HPDE6-E6E7 (cell line): ENCODE measurements around the gene TMEM182.

Experiments used
- DNase-seq: peaks from one replicate; pipeline ENCODE4 v3.0.0; 2011; ENCODE audit warnings: missing footprints; ENCODE audit errors: extremely low spot score

Gene TMEM182

DNA sequence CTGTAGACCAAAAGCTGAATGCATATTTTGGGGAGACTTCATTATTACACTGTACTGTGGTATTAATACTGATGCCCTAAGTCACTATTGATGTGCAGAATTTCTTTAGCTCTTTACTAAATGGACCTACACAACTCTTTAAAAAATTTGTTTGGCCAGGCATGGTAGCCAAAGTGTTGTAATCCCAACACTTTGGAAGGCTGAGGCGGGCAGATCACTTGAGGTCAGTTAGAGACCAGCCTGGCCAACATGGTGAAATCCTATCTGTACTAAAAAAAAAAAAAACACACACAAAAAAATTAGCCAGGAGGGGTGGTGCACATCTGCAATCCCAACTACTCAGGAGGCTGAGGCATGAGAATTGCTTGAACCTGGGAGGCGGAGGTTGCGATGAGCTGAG is 6.4 kb downstream of the TMEM182 start:
- no peak for DNase-seq

GRCh38 chr2:102768892-102769291 is 7.1 kb downstream of the TMEM182 start:
- DNase-seq = no peak

DNA sequence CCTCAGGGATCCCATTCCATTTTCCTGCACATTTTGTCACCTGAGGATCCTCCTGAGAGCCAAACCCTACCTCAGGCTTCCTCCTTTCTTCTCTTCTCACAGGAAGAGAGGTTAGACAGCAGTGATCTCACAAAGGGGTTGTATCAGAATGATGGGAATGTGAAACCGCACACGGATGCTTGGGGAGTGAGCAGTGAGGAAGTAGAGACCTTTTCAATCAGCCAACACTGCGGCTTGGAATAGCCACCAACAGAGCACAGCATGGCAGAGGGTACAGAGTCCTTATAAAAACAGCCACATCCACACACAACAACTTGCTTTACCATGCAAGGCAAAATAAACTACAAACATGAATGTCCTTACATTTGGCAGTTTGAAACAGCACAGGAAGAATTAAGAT is 8.7 kb downstream of the TMEM182 start:
- no peak for DNase-seq

DNA sequence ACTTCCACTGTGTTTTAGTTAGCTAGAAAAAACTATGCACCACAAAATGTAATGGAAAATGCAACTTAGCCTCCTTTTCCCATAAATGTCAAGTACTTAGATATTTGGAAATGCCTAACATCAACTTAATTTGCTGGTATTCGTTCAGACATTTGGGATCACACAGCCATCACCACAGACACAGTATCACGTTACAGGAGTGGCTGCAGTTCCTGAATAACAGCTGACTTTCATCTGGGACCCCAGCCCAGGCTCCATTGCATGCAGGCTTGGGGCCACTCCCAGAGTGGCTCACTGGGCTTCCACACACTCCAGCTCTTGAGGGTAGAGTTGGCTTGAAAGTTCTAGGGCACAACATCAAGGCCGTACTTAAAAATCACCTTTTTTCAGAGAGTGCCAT is 9.3 kb downstream of the TMEM182 start:
- DNase-seq = no peak

DNA sequence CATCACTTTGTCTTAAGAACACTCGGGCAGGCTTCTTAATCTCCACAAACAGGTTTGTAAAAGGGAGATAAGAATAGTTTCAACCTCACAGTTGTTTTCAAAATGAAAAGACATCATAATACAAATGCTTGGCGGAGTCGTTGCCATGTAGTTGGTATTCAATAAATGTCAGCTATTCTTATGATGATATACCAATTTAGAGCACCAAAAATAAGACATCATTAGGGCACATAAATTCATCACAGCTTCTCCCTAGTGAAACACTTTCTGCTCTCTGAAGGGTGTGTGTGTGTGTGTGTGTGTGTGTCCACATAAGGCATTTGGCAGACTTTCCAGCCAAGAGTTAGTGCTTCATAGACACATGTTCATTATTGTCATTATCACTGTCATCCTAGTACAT is 10.8 kb downstream of the TMEM182 start:
- no peak for DNase-seq

- no peak for DNase-seq
Measured at GRCh38 chr2:102773149-102773705, 11.4 kb downstream of the TMEM182 start.

DNA sequence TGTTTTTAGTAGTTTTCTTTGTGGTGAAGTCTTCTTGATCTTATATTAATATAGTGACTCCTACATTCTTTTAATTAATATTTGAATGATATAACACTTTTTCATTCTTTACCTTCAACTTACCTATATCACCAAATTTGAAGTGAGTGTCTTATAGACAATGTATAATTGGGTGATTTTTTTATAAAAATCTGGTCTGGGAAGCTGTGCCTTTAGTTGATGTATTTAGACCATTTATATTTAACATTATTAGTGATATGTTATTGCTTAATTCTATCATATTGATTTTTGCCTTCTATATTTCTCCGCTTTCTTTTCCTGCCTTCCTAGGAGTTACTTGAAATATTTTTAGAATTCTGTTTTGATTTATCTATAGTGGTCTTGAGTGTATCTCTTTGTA is 16.4 kb downstream of the TMEM182 start:
- DNase-seq = no peak

GRCh38 chr2:102780467-102780866 is 18.6 kb downstream of the TMEM182 start:
- no peak for DNase-seq

GRCh38 chr2:102782187-102782586 is 20.4 kb downstream of the TMEM182 start:
- DNase-seq = no peak

GRCh38 chr2:102782933-102783332 is 21.1 kb downstream of the TMEM182 start:
- DNase-seq = no peak

GRCh38 chr2:102783506-102784183 is 21.8 kb downstream of the TMEM182 start:
- no peak for DNase-seq

DNA sequence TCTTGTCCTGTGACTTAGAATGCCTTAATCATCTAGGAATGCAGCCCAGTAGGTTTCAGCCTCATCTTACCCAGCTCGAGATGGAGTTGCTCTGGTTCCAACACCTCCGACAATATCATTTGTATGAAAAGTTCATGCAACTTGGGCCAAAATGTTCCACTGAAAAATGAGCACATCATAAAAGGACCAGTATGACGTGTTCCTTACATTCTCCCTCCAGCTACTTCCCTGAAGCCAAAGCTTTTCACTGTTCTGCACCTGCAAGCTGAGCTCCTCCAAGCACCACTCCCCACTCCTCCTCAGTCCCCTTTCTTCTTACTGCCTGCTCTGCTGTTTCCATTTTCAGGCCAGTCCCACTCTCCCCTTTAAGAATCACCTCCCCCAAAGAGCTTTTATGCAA is 23.1 kb downstream of the TMEM182 start:
- no peak for DNase-seq

DNA sequence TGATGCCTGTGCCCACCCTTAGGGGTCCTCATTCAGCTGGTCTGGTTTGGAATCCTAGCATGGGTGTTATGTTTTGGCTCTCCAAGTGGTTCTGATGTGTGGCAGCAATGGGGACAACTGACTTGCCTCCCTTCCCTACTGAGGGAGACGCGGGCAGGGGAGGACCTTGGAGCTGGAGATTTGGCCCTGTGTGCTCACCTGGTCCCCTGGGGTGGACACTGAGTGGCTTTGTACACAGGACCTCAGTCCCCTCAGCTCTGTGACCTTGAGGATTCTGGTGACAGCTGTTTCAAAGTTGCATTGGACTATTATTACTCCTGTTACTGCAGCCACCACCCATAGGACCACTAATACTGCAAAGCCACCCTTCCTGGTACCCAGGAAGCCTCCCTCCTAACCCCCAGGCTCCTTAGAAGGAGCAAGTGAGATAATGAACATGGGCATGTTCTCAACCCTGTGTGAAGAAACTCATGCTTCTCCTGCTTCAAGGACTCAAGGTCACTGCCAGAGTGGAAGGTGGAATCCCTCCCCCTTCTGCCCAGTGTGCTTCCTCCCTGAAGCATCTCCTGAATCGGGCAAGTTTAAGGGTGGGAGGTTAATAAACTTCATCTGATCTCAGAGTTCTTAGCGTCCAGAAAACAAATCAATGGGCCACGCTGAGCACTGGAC is 26.5 kb downstream of the TMEM182 start:
- DNase-seq = no peak

DNA sequence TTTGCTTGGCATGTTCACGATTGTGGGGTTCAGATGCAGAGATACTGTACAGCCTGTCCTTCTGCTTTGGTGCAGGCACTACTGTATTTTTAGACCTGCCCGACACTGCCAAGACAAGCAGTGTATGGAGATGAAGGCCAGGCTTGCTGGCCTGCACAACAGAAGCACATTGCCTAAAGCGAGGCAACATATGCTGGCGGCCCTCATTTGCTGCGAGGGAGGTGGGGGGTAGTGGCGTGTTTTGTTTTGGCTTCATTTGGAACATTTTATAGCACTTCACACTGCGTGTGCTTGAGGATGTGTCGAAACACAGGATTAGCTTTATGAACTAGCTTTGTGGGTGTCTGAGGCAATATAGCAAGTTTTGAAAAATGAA is 27.0 kb downstream of the TMEM182 start:
- DNase-seq = no peak

DNA sequence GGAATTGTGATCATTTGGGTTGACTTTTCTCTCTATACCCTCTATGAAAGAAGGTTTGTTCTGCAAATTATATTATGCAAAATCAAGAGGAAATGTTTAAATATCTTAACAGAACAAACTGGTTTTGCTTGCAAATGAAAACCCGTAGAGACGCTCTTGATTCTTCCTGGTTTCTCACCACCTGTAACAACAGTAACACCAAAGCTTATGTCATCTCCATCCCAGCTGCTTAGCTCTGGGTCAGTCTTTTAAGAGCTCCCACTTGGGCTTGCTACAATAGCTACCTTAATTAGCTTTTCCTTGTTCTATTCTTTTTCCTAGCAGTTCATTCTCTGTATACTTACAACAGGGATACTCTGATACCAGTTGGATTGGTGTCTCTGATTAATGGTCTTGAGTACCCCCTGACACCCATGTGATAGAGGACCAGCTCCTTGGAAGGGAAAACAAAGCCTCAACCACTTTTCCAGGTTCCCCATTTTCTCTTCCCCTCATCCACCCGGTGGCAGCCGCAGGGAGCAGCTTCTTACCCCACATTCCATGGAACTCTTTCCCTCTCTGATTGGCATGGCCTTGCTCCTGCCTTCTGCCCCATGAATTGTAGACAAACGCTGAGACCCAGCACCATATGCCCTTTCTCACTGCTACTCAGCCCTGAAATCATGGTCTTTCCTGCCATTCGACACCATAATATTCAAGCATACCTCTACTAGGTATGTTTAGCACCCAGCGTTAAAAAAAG is 27.7 kb downstream of the TMEM182 start:
- DNase-seq = no peak

DNA sequence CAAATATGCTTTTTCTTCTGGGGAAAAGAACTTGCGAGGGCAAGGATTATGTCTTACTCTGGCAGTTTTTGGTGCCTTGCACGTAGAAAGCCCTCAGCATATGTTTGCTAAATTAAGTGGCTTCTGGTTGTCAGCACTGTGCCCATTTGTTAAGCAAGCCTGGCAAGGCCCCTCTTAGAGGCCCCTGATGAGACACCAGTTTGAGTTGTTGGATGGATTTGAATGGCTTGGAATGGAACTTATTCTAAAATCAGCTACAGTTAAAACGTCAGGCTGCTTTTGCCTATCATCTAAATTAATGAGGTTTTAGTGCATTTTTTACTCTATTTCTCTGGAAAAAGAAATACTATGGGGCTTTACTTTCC is 28.2 kb downstream of the TMEM182 start:
- DNase-seq = no peak

DNA sequence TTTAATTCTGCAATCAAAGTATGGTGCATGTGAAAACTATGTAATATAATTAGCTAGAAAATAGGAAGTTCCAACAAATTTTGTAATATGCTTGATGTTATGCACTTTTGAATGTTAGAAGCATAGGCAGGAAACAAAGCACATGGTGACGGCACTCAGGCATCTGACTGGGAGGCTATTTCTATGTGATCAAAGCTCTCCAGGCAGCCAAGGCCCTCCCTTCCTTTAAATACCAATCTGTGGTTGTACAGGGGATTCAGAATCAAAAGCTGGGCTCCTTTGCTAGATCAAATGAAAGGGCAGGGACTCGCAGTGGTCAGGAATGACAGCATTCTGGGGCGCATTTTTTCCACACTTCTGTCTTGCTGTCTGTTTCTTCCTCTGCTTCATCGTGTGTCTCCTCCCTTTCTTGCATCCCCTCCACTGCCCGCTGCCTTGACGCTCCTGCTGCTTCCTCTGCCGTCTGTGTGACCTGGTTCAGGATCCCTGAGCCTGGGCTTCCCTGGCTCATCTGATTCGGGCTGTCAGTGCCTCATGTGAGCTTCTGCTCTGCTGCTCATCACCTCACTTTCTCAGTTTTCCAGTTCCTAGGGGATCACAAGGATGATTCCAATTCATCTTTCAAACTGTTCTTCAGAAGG is 30.9 kb downstream of the TMEM182 start:
- DNase-seq = no peak

DNA sequence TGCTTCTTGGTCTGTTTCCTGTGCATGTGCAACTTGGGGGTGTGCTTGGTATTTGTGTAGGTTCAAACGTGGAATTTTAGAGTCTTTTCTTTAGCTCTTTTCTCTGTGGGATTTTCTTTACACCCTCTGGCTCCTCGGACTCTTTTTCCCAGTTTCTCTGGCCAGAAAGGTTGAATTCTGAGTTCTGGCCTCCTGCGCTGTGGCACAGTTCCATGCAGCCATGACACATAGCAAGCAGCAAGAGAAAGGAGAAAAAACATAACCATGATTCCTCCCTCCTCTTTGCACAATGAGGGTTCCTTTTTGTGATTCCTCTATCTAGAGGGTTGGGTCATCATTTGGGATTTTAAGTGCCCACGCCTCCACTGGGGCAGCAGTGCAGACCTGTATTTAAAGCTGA is 33.8 kb downstream of the TMEM182 start:
- DNase-seq = no peak

DNA sequence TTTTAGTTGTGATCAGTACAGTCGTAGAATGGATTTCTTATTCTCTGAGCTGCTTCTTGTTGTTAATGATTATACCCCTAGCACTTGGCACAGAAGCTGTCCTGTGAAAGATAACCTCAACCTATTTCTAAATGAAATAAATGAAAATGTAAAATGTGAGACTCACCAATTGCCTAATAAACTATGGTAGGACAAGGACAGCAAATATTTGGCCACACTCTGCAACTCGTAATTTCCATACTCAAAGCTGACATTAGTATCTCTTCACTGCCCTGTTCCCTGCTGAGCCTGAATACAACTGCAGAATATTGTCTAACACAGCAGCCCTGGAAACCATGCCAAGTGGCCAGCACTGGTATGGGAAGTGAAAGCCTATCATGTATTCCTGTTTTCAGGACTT is 34.5 kb downstream of the TMEM182 start:
- DNase-seq = no peak

DNA sequence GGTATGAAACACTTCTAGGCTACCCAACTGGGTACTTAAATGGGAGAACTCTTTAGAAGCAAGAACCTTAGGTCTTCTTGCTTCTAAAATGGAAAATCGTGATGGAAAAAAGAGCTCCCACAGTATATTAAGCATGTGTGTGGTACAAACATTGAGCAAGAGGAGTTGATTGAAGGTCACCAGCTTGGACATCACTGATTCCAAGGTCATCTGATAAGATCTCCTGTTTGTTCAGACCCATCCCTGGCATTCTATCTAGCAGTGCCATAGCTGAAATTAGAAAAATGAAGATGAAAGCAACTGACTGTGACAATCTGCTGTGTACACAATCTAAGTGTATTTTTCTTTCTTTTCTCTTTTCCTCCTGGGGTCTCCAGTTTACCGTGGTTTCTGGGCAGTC is 35.7 kb downstream of the TMEM182 start:
- no peak for DNase-seq

GRCh38 chr2:102798181-102798580 is 36.4 kb downstream of the TMEM182 start:
- no peak for DNase-seq

GRCh38 chr2:102801098-102801718 is 39.4 kb downstream of the TMEM182 start:
- DNase-seq = no peak
